HepG2 (cell line): Measurements from ENCODE around the gene ASH1L. TPM values are rescaled to one million over a fixed set of nuclear protein-coding genes. Genes with fewer than 3 reads are reported as not detected.

Source experiments
- ATAC-seq: fragments of 200-7000 bp; cut with Tn5 transposase; 3 replicates; pipeline ENCODE4 v1.9.1; 2020; ENCODE audit warnings: mild to moderate bottlenecking, moderate library complexity
- BruUV-seq: library from RNA; stranded (reverse); fragments of 400-500 nt; replicated peaks from 2 replicates; lab custom pipeline; 2021; lab: Mats Ljungman, UMichigan
- CTCF ChIA-PET: fragments of 300-600 bp; formaldehyde crosslinking; extraction: SDS; loops from one replicate; lab custom pipeline; 2021; ENCODE audit warnings: low total read pairs, inconsistent platforms, low intra/inter-chr PET ratio; lab: Yijun Ruan, JAX
- POLR2A ChIA-PET: fragments of 350-600 bp; sonication (Branson Sonifier 250); formaldehyde crosslinking; loops from one replicate; lab custom pipeline; 2020; ENCODE audit warnings: antibody characterized with exemption, inconsistent platforms; lab: Yijun Ruan, JAX
- DNase-seq: peaks from one replicate; pipeline ENCODE4 v3.0.0-alpha.2; 2015; ENCODE audit warnings: low spot score
- FAIRE-seq: peaks from 3 replicates; lab custom pipeline; 2011; peaks lifted over from hg19 to GRCh38; lab: Jason Lieb, UNC
- H2AFZ ChIP-seq: one replicate; pipeline ENCODE4 v1.6.1; 2011; ENCODE audit warnings: low read length, inconsistent platforms
- H3K27ac ChIP-seq: fragments of 300-600 bp; 3 replicates; pipeline ENCODE4 v1.8.0; 2011; ENCODE audit warnings: mixed run types, mild to moderate bottlenecking, mixed read lengths, low read length, inconsistent platforms; ENCODE audit not compliant: insufficient read depth; ENCODE audit errors: extremely low read length
- H3K27me3 ChIP-seq, 2 experiments: fragments of 200-600 bp in 1 of 2; 2 replicates in 1 of 2; 3 replicates in 1 of 2; pipeline versions ENCODE4 v1.6.0 to v1.8.0; 2011; ENCODE audit warnings: low read length in 2 of 2, mild to moderate bottlenecking in 2 of 2, moderate library complexity in 2 of 2, inconsistent platforms in 1 of 2; ENCODE audit not compliant: insufficient read depth in 2 of 2, control insufficient read depth in 1 of 2
- H3K36me3 ChIP-seq, 2 experiments: fragments of 200-600 bp in 1 of 2; replicated peaks in 1 of 2; 2 replicates in 1 of 2; 3 replicates in 1 of 2; pipeline versions ENCODE4 v1.5.1 to v1.8.0; 2011; ENCODE audit warnings: low read length in 2 of 2, inconsistent platforms in 1 of 2; ENCODE audit not compliant: insufficient read depth in 2 of 2, control insufficient read depth in 1 of 2
- H3K4me1 ChIP-seq: 2 replicates; pipeline ENCODE4 v1.5.1; 2012; ENCODE audit warnings: low read length, inconsistent platforms; ENCODE audit not compliant: insufficient read depth
- H3K4me2 ChIP-seq: 2 replicates; pipeline ENCODE4 v1.6.0; 2011; ENCODE audit warnings: low read depth, low read length, inconsistent platforms
- H3K4me3 ChIP-seq, 3 experiments: fragments of 200-600 bp in 1 of 3; sonication (generic), shearing (Covaris generic) in 1 of 3; replicated peaks in 1 of 3; 2 replicates each; pipeline ENCODE4 v1.5.1; 2011 to 2016; ENCODE audit warnings: low read length in 3 of 3, inconsistent platforms in 2 of 3, low read depth in 2 of 3, mild to moderate bottlenecking in 2 of 3, control low read depth in 1 of 3, mixed read lengths in 1 of 3; ENCODE audit not compliant: insufficient read depth in 1 of 3
- H3K79me2 ChIP-seq: one replicate; pipeline ENCODE4 v1.6.1; 2011; ENCODE audit warnings: low read length, inconsistent platforms; ENCODE audit not compliant: insufficient read depth
- H3K9ac ChIP-seq: 2 replicates; pipeline ENCODE4 v1.6.0; 2011; ENCODE audit warnings: mild to moderate bottlenecking, low read depth, low read length, inconsistent platforms; ENCODE audit not compliant: insufficient read depth
- H3K9me3 ChIP-seq: 2 replicates; pipeline ENCODE4 v1.5.1; 2012; ENCODE audit warnings: mild to moderate bottlenecking, low read length
- H4K20me1 ChIP-seq: 2 replicates; pipeline ENCODE4 v1.6.0; 2011; ENCODE audit warnings: inconsistent platforms, mild to moderate bottlenecking, low read length, moderate library complexity; ENCODE audit not compliant: insufficient read depth
- CCDC6 ChIP-seq: sonication (generic); formaldehyde crosslinking; IDR thresholded peaks from 2 replicates; pipeline ENCODE4 v1.8.1; 2022; ENCODE audit warnings: mild to moderate bottlenecking, missing genetic modification reagents, moderate library complexity
- CREM ChIP-seq, 2 experiments: sonication (generic) in 1 of 2; formaldehyde crosslinking in 1 of 2; IDR thresholded peaks; 2 replicates each; pipeline versions ENCODE4 v1.4.0 to v1.6.1; 2016 to 2020; ENCODE audit warnings: antibody characterized with exemption in 1 of 2, mild to moderate bottlenecking in 1 of 2, missing genetic modification reagents in 1 of 2
- GATAD1 ChIP-seq: IDR thresholded peaks from 2 replicates; pipeline ENCODE4 v1.6.1; 2016; ENCODE audit warnings: missing genetic modification reagents, missing compliant biosample characterization
- HHEX ChIP-seq: IDR thresholded peaks from 2 replicates; pipeline ENCODE4 v1.6.1; 2016; ENCODE audit warnings: control low read depth
- IRF2 ChIP-seq: IDR thresholded peaks from 2 replicates; pipeline ENCODE4 v1.6.1; 2018; ENCODE audit warnings: missing genetic modification reagents, missing compliant biosample characterization
- STAG1 ChIP-seq: sonication (generic); formaldehyde crosslinking; IDR thresholded peaks from 2 replicates; pipeline ENCODE4 v1.4.0; 2020; ENCODE audit warnings: missing genetic modification reagents
- TSC22D2 ChIP-seq: sonication (generic); formaldehyde crosslinking; IDR thresholded peaks from 2 replicates; pipeline ENCODE4 v1.5.1; 2020; ENCODE audit warnings: missing genetic modification reagents, mild to moderate bottlenecking, borderline replicate concordance
- U2AF2 ChIP-seq: fragments of 200-400 bp; formaldehyde crosslinking; IDR thresholded peaks from 2 replicates; pipeline ENCODE4 v1.6.1; 2017; ENCODE audit warnings: low read depth, mild to moderate bottlenecking, low read length
- ZC3H4 ChIP-seq: sonication (generic); formaldehyde crosslinking; IDR thresholded peaks from 2 replicates; pipeline ENCODE4 v1.4.0; 2020; ENCODE audit warnings: missing genetic modification reagents, borderline replicate concordance
- WGBS: methylation state at CpG from one replicate; pipeline ENCODE4 v1.1.6; 2017; ENCODE audit warnings: low lambda C conversion rate; 5-methylcytosine and 5-hydroxymethylcytosine counted together
- in situ Hi-C: cut with HindIII; loops from 2 replicates; pipeline ENCODE4 v1.10.0; 2017; ENCODE audit warnings: low pct_unique_long_range_greater_than_20kb; ENCODE audit not compliant: extremely low pct_ligation_motif_present
- intact Hi-C: fragments of 100-400 bp; cut with micrococcal nuclease; formaldehyde crosslinking; loops from one replicate; pipeline ENCODE4 v1.10.0; 2022; ENCODE audit not compliant: unreplicated experiment
- polyA plus RNA-seq, 8 experiments: library from polyadenylated mRNA; depleted of rRNA in 3 of 8; stranded (reverse) in 7 of 8; unstranded in 1 of 8; fragments of >200 nt; fragmentation: Illumina TruSeq in 4 of 8; extraction: Trizol in 4 of 8; gene quantifications; 2 replicates each; pipeline versions ENCODE4 v1.2.1 to v1.2.3, GENCODE V29; 2011 to 2016; ENCODE audit warnings: low read depth in 4 of 8, missing spikeins in 1 of 8, mixed read lengths in 1 of 8; ENCODE audit not compliant: insufficient read depth in 1 of 8
- total RNA-seq, 5 experiments: library from RNA; depleted of rRNA; stranded (reverse); fragments of >200 nt; fragmentation: Illumina TruSeq; extraction: Trizol; gene quantifications; 2 replicates each; pipeline ENCODE4 v1.2.3, GENCODE V29; 2016; ENCODE audit warnings: low read depth in 1 of 5
- TF ChIP-seq, protein P1 (sequence below): sonication (generic); formaldehyde crosslinking; IDR thresholded peaks from 2 replicates; pipeline ENCODE4 v1.4.0; 2020; ENCODE audit warnings: missing genetic modification reagents, borderline replicate concordance
- TF ChIP-seq, protein P2 (sequence below): sonication (generic); formaldehyde crosslinking; conservative IDR thresholded peaks from 2 replicates; pipeline ENCODE4 v1.4.0; 2020; ENCODE audit warnings: mild to moderate bottlenecking, missing genetic modification reagents, moderate library complexity
- TF ChIP-seq, protein P3 (sequence below): sonication (generic); formaldehyde crosslinking; IDR thresholded peaks from 2 replicates; pipeline ENCODE4 v1.8.1; 2023; ENCODE audit warnings: mild to moderate bottlenecking, inconsistent platforms, moderate library complexity, missing genetic modification reagents, borderline replicate concordance
- TF ChIP-seq, protein P4 (sequence below): IDR thresholded peaks from 2 replicates; pipeline ENCODE4 v1.6.1; 2016; ENCODE audit warnings: low read depth, borderline replicate concordance

Gene ASH1L
- total and polyA plus RNA-seq, 2 of the 13 experiments (the other 11 are each of a cell fraction or from before 2014, with no cell fraction given), result 10.2 to 15.3 TPM

DNA sequence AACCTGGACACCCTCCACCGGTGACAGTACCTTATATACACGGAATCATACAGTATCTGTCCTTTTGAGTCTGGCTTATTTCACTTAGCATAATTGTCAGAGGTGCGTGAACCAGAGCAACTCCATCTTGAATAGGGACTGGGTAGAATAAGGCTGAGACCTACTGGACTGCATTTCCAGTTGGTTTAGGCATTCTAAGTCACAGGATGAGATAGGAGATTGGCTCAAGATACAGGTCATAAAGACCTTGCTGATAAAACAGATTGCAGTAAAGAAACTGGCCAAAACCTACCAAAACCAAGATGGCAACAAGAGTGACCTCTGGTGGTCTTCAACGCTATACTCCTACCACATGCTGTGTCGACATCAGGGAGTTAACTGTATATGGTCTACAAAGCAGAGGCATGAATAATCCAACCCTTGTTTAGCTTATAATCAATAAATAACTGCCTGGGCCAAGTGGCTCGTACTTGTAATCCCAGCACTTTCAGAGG, 255.3 kb downstream of the ASH1L start:
- Histone ChIP-seq H3K79me2 (peaks cover 46% of the 10 kb centered on the region), H3K4me1 (peaks cover 79% of the 10 kb centered on the region), H3K4me3 (no peak overlapping the region), H3K27ac (peak overlapping the region; percentile 83), H3K9me3 (no peaks in the 10 kb centered on the region), H3K36me3 (peaks cover 4% of the 10 kb centered on the region in 2 experiments; a peak in 3 of 5 replicates), H3K4me2 (peak overlapping the region; percentile 67), H3K9ac (peak overlapping the region; percentile 98; the same call in 1 of the 2 replicates), H3K27me3 (no peaks in the 10 kb centered on the region; a peak in 1 of 5 replicates), H2AFZ (no peak overlapping the region), H4K20me1 (peaks cover 7% of the 10 kb centered on the region)
- intact Hi-C loops, result loop anchor here (1.0 to 10.0 kb wide), 2 partner anchors 57 to 102 kb away; partner anchors contain the start of genes MTX1 and THBS3
- BruUV-seq, result no TSS peak
- WGBS, result 59% methylated on average over 5 of the region's 6 CpGs
- in situ Hi-C loops, result loop anchor here (10.0 kb wide), 1 partner anchor 52 kb away; the partner anchor contains the start of gene ENTREP3
- ChIA-PET CTCF (interaction anchor here (1.1 to 3.7 kb wide), 3 partner anchors 30 to 57 kb away, joined by 3 to 36 read pairs (median 35); partner anchors contain the start of genes ENTREP3 and HCN3), POLR2A (interaction anchor here (1.2 to 5.5 kb wide), 11 partner anchors 10 to 256 kb away, joined by 3 to 51 read pairs (median 7); partner anchors contain the start of genes ASH1L, CLK2 and ENTREP3)
- DNase-seq (peak; percentile 85), ATAC-seq (peak; percentile 19), FAIRE-seq (peak; percentile 70)
- TF ChIP-seq, protein P1, sequence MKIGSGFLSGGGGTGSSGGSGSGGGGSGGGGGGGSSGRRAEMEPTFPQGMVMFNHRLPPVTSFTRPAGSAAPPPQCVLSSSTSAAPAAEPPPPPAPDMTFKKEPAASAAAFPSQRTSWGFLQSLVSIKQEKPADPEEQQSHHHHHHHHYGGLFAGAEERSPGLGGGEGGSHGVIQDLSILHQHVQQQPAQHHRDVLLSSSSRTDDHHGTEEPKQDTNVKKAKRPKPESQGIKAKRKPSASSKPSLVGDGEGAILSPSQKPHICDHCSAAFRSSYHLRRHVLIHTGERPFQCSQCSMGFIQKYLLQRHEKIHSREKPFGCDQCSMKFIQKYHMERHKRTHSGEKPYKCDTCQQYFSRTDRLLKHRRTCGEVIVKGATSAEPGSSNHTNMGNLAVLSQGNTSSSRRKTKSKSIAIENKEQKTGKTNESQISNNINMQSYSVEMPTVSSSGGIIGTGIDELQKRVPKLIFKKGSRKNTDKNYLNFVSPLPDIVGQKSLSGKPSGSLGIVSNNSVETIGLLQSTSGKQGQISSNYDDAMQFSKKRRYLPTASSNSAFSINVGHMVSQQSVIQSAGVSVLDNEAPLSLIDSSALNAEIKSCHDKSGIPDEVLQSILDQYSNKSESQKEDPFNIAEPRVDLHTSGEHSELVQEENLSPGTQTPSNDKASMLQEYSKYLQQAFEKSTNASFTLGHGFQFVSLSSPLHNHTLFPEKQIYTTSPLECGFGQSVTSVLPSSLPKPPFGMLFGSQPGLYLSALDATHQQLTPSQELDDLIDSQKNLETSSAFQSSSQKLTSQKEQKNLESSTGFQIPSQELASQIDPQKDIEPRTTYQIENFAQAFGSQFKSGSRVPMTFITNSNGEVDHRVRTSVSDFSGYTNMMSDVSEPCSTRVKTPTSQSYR (CRISPR knock-in tag), result no peak
- TF ChIP-seq CCDC6 (CRISPR knock-in tag) (no peak), HHEX (CRISPR knock-in tag) (no peak), IRF2 (peak; percentile 64; the same call in 1 of the 2 replicates), CREM (IDR thresholded peaks at IDR 0.05) (no peak), CREM (CRISPR knock-in tag; IDR thresholded peaks at IDR 0.05) (no peak), GATAD1 (CRISPR knock-in tag) (peak; percentile 31; the same call in 1 of the 2 replicates), TSC22D2 (CRISPR knock-in tag) (no peak), U2AF2 (no peak), ZC3H4 (CRISPR knock-in tag) (no peak), STAG1 (peak; percentile 85)
- TF ChIP-seq, protein P2, sequence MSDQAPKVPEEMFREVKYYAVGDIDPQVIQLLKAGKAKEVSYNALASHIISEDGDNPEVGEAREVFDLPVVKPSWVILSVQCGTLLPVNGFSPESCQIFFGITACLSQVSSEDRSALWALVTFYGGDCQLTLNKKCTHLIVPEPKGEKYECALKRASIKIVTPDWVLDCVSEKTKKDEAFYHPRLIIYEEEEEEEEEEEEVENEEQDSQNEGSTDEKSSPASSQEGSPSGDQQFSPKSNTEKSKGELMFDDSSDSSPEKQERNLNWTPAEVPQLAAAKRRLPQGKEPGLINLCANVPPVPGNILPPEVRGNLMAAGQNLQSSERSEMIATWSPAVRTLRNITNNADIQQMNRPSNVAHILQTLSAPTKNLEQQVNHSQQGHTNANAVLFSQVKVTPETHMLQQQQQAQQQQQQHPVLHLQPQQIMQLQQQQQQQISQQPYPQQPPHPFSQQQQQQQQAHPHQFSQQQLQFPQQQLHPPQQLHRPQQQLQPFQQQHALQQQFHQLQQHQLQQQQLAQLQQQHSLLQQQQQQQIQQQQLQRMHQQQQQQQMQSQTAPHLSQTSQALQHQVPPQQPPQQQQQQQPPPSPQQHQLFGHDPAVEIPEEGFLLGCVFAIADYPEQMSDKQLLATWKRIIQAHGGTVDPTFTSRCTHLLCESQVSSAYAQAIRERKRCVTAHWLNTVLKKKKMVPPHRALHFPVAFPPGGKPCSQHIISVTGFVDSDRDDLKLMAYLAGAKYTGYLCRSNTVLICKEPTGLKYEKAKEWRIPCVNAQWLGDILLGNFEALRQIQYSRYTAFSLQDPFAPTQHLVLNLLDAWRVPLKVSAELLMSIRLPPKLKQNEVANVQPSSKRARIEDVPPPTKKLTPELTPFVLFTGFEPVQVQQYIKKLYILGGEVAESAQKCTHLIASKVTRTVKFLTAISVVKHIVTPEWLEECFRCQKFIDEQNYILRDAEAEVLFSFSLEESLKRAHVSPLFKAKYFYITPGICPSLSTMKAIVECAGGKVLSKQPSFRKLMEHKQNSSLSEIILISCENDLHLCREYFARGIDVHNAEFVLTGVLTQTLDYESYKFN (CRISPR knock-in tag), result no peak
- TF ChIP-seq, protein P3, sequence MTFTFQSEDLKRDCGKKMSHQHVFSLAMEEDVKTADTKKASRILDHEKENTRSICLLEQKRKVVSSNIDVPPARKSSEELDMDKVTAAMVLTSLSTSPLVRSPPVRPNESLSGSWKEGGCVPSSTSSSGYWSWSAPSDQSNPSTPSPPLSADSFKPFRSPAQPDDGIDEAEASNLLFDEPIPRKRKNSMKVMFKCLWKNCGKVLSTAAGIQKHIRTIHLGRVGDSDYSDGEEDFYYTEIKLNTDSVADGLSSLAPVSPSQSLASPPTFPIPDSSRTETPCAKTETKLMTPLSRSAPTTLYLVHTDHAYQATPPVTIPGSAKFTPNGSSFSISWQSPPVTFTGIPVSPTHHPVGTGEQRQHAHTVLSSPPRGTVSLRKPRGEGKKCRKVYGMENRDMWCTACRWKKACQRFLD (CRISPR knock-in tag), result no peak
- TF ChIP-seq, protein P4, sequence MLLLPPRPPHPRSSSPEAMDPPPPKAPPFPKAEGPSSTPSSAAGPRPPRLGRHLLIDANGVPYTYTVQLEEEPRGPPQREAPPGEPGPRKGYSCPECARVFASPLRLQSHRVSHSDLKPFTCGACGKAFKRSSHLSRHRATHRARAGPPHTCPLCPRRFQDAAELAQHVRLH, result 0 out of 2 replicates have a peak, but pooled peaks have one; percentile 33
